ENCODE measurements around the gene SSU72. TPM values are rescaled to one million over a fixed set of nuclear protein-coding genes. Genes with fewer than 3 reads are reported as not detected.

The SSU72 gene
- total RNA-seq, 1 donor from 2014 or later = 134 TPM

DNA sequence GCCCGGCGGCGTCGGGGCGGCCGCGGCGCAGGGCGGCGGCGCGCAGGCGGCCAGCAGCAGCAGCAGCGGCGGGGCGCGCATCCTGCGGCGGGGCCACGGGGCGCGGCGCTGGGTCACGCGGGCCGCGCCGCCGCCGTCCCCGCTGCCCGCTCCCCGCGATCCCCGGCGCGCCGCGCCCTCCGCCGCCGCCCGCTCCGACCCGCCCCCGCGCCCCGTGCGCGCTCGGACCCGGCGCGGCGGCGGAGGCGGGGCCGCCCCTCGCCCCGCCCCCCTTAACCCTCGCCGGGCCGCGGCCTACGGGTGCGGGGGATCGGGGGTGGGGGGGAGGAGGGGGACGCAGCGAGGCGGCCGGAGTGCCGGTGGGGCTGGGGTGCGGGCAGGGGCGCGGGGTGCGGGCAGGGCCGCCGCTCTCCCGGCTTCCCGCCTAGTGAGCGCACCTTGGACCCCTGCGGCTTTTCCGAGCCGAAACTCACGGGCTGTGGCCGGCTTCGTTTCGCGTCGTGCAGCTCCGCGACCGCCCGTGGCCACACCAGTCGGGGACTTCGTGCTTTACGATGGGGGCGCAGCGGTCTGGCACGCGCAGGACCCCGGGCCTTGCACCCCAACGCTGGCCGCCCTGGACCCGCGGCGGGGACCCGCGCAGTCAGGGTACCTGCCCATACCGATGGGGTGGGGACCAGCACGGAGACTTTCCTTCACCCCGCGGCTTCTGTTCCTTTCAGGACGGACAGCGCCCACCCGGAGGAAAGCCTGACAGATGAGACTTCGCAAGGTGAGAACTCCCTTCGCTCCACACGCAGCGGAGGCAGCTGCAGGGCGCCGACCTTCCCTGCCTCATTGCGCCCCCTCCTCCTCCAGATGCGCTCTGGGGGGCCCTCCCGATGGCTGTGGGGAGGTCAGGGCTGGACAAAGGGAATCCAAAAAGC lies 25.5 kb upstream of the SSU72 start, which contains the start of gene FNDC10:
FNDC10 (minus strand) TSS at position 201 of the 926 bp plus-strand sequence; CDS start at position 81, 120 bp downstream.
- no peaks in the 10 kb centered on the region for H3K4me1 Mint-ChIP-seq
- no peaks in the 10 kb centered on the region for H3K9me3 Mint-ChIP-seq
- no peak for DNase-seq (ENCODE audit: low read depth, low spot score)
- TF ChIP-seq CTCF (conservative IDR thresholded peaks at IDR 0.05) = no peak
- H3K27me3 Mint-ChIP-seq (ENCODE audit: low read depth) = peaks cover 46% of the 10 kb centered on the region
- no peaks in the 10 kb centered on the region for H3K36me3 Mint-ChIP-seq (ENCODE audit: low read depth)
- no peak within 1 kb of the TSS for H3K27ac Mint-ChIP-seq (ENCODE audit: unreplicated experiment)
- H3K4me3 Mint-ChIP-seq = peak within 1 kb of the TSS; percentile 80

DNA sequence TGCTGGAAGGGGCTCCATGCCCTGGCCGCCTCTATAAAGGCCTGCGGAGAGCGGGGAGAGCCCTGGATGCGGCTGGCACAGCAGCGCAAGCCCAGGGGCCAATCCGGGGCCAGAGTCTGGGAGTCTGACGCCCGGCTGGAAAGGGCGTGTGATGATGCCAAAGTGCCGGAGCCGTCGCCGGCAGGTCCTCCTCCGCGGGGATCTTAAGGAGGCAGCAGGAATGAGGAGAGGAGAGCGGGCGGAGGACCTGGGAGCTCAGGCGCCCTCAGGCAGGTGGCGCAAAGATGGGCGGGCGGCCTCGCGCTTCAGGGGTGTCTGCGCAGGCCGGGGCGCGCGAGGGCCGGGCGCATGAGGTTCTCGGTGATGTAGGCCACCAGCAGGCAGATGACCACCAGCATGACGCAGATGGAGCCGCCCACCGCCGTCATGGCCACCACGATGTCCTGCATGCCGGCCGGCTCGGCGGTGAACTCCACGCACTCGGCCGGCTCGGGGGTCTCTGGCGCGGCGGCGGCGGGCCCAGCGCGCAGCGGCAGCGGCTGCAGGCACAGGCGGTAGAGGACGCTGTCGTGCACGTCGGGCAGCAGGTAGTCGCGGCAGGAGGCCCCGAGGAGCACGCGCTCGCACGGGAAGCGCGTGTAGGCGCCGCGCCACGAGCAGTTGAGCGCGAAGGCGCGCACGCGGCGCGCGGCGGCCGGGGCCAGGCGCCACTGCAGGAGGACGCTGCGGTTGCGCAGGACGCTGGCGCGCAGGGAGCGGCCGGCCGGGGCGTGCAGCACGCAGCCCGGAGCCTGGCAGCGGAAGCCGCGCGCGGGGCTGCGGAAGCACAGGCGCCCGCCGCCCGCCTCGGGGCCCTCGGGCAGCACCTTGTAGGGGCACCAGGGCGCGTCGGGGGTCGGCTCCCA lies 24.6 kb upstream of the SSU72 start:
- Mint-ChIP-seq H3K4me3 (peak overlapping the region; percentile 80), H3K27me3 (ENCODE audit: low read depth) (peaks cover 46% of the 10 kb centered on the region), H3K36me3 (ENCODE audit: low read depth) (no peaks in the 10 kb centered on the region), H3K27ac (ENCODE audit: unreplicated experiment) (no peak overlapping the region), H3K4me1 (no peaks in the 10 kb centered on the region), H3K9me3 (no peaks in the 10 kb centered on the region)
- no peak for DNase-seq (ENCODE audit: low read depth, low spot score)
- peak; percentile 24 for TF ChIP-seq CTCF (conservative IDR thresholded peaks at IDR 0.05)

GRCh38 chr1:1598720-1599029 lies 24.0 kb upstream of the SSU72 start:
- H3K36me3 Mint-ChIP-seq (ENCODE audit: low read depth) = no peaks in the 10 kb centered on the region
- peak overlapping the region; percentile 80 for H3K4me3 Mint-ChIP-seq
- no peak for TF ChIP-seq CTCF (conservative IDR thresholded peaks at IDR 0.05)
- H3K4me1 Mint-ChIP-seq = no peaks in the 10 kb centered on the region
- no peak overlapping the region for H3K27ac Mint-ChIP-seq (ENCODE audit: unreplicated experiment)
- DNase-seq (ENCODE audit: low read depth, low spot score) = no peak
- no peaks in the 10 kb centered on the region for H3K9me3 Mint-ChIP-seq
- H3K27me3 Mint-ChIP-seq (ENCODE audit: low read depth) = peaks cover 46% of the 10 kb centered on the region

- peak overlapping the region; percentile 81 for H3K4me3 Mint-ChIP-seq
- no peaks in the 10 kb centered on the region for H3K4me1 Mint-ChIP-seq
- no peaks in the 10 kb centered on the region for H3K36me3 Mint-ChIP-seq (ENCODE audit: low read depth)
- no peak overlapping the region for H3K27ac Mint-ChIP-seq (ENCODE audit: unreplicated experiment)
- H3K9me3 Mint-ChIP-seq = no peaks in the 10 kb centered on the region
- TF ChIP-seq CTCF (conservative IDR thresholded peaks at IDR 0.05) = no peak
- H3K27me3 Mint-ChIP-seq (ENCODE audit: low read depth) = peaks cover 42% of the 10 kb centered on the region
- no peak for DNase-seq (ENCODE audit: low read depth, low spot score)
Observed at GRCh38 chr1:1598051-1598719, 23.5 kb upstream of the SSU72 start.

DNA sequence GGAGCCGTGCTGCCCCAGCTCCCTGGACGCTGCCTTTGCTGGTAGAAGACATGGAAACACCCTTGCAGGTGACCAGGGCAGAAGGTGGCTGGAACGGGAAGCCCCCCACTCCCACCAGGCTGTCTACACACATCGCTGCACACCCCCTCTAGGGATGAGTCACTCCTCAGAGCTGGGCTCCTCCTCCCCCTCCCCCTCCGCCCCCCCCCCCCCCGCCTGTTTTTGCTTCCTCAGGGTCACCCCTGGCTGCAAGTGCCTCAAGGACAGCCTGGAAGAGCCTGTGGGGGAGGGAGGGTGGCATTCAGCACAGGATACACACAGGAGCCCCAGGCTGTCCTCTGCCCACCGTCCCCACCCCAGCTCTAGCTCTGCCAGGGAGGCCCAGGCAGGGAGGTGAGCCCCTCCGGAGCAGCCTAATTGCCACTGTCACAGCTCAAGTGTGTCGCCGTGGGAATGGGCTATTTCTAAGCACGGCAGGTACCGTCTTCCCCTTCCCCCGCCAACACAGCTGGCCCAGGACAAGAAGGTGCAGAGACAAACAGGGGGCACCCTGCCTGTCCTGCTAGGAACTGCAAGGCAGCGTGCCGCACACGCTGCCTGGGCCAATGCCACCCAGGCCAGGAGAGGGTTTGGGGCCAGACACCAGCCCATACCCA lies 22.7 kb upstream of the SSU72 start:
- peaks cover 36% of the 10 kb centered on the region for H3K27me3 Mint-ChIP-seq (ENCODE audit: low read depth)
- no peak overlapping the region for H3K27ac Mint-ChIP-seq (ENCODE audit: unreplicated experiment)
- peak overlapping the region; percentile 81 for H3K4me3 Mint-ChIP-seq
- no peaks in the 10 kb centered on the region for H3K36me3 Mint-ChIP-seq (ENCODE audit: low read depth)
- no peaks in the 10 kb centered on the region for H3K4me1 Mint-ChIP-seq
- no peaks in the 10 kb centered on the region for H3K9me3 Mint-ChIP-seq
- peak; percentile 48 for TF ChIP-seq CTCF (conservative IDR thresholded peaks at IDR 0.05)
- no peak for DNase-seq (ENCODE audit: low read depth, low spot score)
